Measurements from ENCODE around the gene VAMP7.

- TF ChIP-seq ZNF160 (CRISPR knock-in tag; IDR thresholded peaks at IDR 0.05) (no peak), HNRNPK (IDR thresholded peaks at IDR 0.05; ENCODE audit: low read depth, low read length, poor library complexity, severe bottlenecking) (no peak), CTCF (CRISPR knock-in tag; IDR thresholded peaks at IDR 0.05) (no peak), MYPOP (CRISPR knock-in tag; IDR thresholded peaks at IDR 0.05) (no peak), PAXIP1 (CRISPR knock-in tag; conservative IDR thresholded peaks at IDR 0.05) (no peak), FOSL2 (CRISPR knock-in tag; IDR thresholded peaks at IDR 0.05) (no peak), GABPA (IDR thresholded peaks at IDR 0.05; ENCODE audit: low read depth, low read length) (no peak), GABPA (CRISPR knock-in tag; IDR thresholded peaks at IDR 0.05; ENCODE audit: low read depth) (no peak)
Measured at GRCh38 chrX:155841232-155841631, 39.9 kb upstream of the VAMP7 start.
